GM12891 (cell line): Measurements from ENCODE around the gene HDAC4.

Source experiments
- DNase-seq: peaks from one replicate; pipeline ENCODE4 v3.0.0; 2011; ENCODE audit warnings: low spot score; ENCODE audit not compliant: insufficient read length
- FAIRE-seq: peaks from 2 replicates; lab custom pipeline; 2011; peaks lifted over from hg19 to GRCh38; lab: Jason Lieb, UNC
- PAX5 ChIP-seq: IDR thresholded peaks from 2 replicates; pipeline ENCODE4 v1.6.1; 2011; ENCODE audit warnings: low read length, moderate library complexity, mild to moderate bottlenecking; ENCODE audit not compliant: insufficient read depth, severe bottlenecking
- POLR2A ChIP-seq: IDR thresholded peaks from 2 replicates; pipeline ENCODE4 v1.6.1; 2011; ENCODE audit warnings: low read depth, low read length, control low read depth
- POLR2AphosphoS5 ChIP-seq: IDR thresholded peaks from 2 replicates; pipeline ENCODE4 v1.6.1; 2011; ENCODE audit warnings: low read depth, low read length, control low read depth
- POU2F2 ChIP-seq: IDR thresholded peaks from 2 replicates; pipeline ENCODE4 v1.6.1; 2011; ENCODE audit warnings: low read depth, mild to moderate bottlenecking, control low read depth, low read length, moderate library complexity
- SPI1 ChIP-seq: IDR thresholded peaks from 2 replicates; pipeline ENCODE4 v1.6.1; 2011; ENCODE audit warnings: low read depth, low read length, control low read depth
- TAF1 ChIP-seq: IDR thresholded peaks from 2 replicates; pipeline ENCODE4 v1.6.1; 2011; ENCODE audit warnings: low read depth, low read length, control low read depth

Gene HDAC4

GRCh38 chr2:239025951-239026461 lies 374.8 kb downstream of the HDAC4 start:
- no peak for TF ChIP-seq PAX5
- no peak for TF ChIP-seq TAF1
- no peak for TF ChIP-seq POU2F2
- no peak for TF ChIP-seq POLR2A
- TF ChIP-seq POLR2AphosphoS5 = no peak
- TF ChIP-seq SPI1 = no peak
- no peak for FAIRE-seq
- no peak for DNase-seq

GRCh38 chr2:239025096-239025801 lies 375.6 kb downstream of the HDAC4 start:
- DNase-seq (no peak), FAIRE-seq (no peak)

GRCh38 chr2:239024226-239024625 lies 376.6 kb downstream of the HDAC4 start:
- no peak for FAIRE-seq
- TF ChIP-seq TAF1 (no peak), SPI1 (no peak), PAX5 (no peak), POU2F2 (no peak), POLR2A (no peak), POLR2AphosphoS5 (no peak)
- DNase-seq = no peak

More at GRCh38 chr2:239025096-239025801, 375.6 kb downstream of the HDAC4 start:
- TF ChIP-seq POU2F2 (no peak), POLR2A (no peak), PAX5 (no peak), TAF1 (no peak), SPI1 (no peak), POLR2AphosphoS5 (no peak)

GRCh38 chr2:239022437-239023260 lies 378.2 kb downstream of the HDAC4 start:
- TF ChIP-seq TAF1 = no peak
- no peak for TF ChIP-seq SPI1
- no peak for TF ChIP-seq POLR2AphosphoS5
- no peak for TF ChIP-seq POU2F2
- no peak for TF ChIP-seq POLR2A
- DNase-seq (no peak), FAIRE-seq (no peak)

GRCh38 chr2:239021651-239022436 lies 379.0 kb downstream of the HDAC4 start:
- no peak for FAIRE-seq
- no peak for DNase-seq
- TF ChIP-seq POLR2AphosphoS5 = no peak
- TF ChIP-seq SPI1 = no peak
- no peak for TF ChIP-seq POLR2A
- no peak for TF ChIP-seq POU2F2
- no peak for TF ChIP-seq PAX5
- no peak for TF ChIP-seq TAF1

- FAIRE-seq (no peak), DNase-seq (no peak)
- TF ChIP-seq PAX5 (no peak), SPI1 (no peak), POLR2AphosphoS5 (no peak), POLR2A (no peak), TAF1 (no peak), POU2F2 (no peak)
Observed at GRCh38 chr2:239021224-239021623, 379.6 kb downstream of the HDAC4 start.

GRCh38 chr2:239020541-239021041 lies 380.2 kb downstream of the HDAC4 start:
- no peak for FAIRE-seq
- TF ChIP-seq POLR2A (no peak), POU2F2 (no peak), SPI1 (no peak), PAX5 (no peak), TAF1 (no peak), POLR2AphosphoS5 (no peak)
- DNase-seq = no peak

- DNase-seq (no peak), FAIRE-seq (no peak)
- TF ChIP-seq SPI1 (no peak), TAF1 (no peak), POU2F2 (no peak), POLR2AphosphoS5 (no peak), POLR2A (no peak), PAX5 (no peak)
Observed at GRCh38 chr2:239019183-239019581, 381.6 kb downstream of the HDAC4 start.
